BLaER1 (cell line): Measurements from ENCODE around the gene UBE3D.

ENCODE experiments used
- H3K27ac ChIP-seq: shearing (Covaris generic); formaldehyde crosslinking; 2 replicates; pipeline ENCODE4 v1.8.1; 2022
- H3K27me3 ChIP-seq: shearing (Covaris generic); formaldehyde crosslinking; 2 replicates; pipeline ENCODE4 v1.8.1; 2022
- H3K36me3 ChIP-seq: shearing (Covaris generic); formaldehyde crosslinking; 2 replicates; pipeline ENCODE4 v1.8.1; 2022
- H3K4me1 ChIP-seq: shearing (Covaris generic); formaldehyde crosslinking; 2 replicates; pipeline ENCODE4 v1.8.1; 2022
- H3K4me2 ChIP-seq: shearing (Covaris generic); formaldehyde crosslinking; 2 replicates; pipeline ENCODE4 v1.8.1; 2022
- H3K4me3 ChIP-seq: shearing (Covaris generic); formaldehyde crosslinking; 2 replicates; pipeline ENCODE4 v1.8.1; 2022
- H3K9ac ChIP-seq: shearing (Covaris generic); formaldehyde crosslinking; 2 replicates; pipeline ENCODE4 v1.8.1; 2022
- H3K9me3 ChIP-seq: shearing (Covaris generic); formaldehyde crosslinking; 2 replicates; pipeline ENCODE4 v1.8.1; 2022
- H4K20me1 ChIP-seq: shearing (Covaris generic); formaldehyde crosslinking; 2 replicates; pipeline ENCODE4 v1.8.1; 2022
- Cebpa-rat ChIP-seq: shearing (Covaris generic); IDR thresholded peaks from 2 replicates; pipeline ENCODE4 v1.8.1; 2022

UBE3D gene

DNA sequence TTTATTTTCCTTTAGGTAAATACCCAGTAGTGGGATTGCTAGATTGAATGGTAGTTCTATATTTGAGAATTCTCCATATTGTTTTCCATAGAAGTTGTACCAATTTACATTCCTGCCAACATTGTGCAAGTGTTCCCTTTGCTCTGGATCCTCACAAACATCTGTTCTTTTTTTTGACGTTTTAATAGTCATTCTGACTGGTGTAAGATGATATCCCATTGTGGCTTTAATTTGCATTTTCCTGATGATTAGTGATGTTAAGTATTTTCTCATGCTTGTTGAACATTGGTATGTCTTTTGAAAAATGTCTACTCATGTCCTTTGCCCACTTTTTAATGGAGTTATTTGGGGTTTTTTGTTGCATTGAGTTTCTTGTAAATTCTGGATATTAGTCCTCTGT is 85.6 kb downstream of the UBE3D start:
- Histone ChIP-seq H3K27ac (no peak overlapping the region), H3K4me2 (no peak overlapping the region), H3K27me3 (no peaks in the 10 kb centered on the region), H3K9me3 (no peaks in the 10 kb centered on the region), H3K4me1 (no peaks in the 10 kb centered on the region), H3K4me3 (no peak overlapping the region), H3K9ac (no peak overlapping the region), H4K20me1 (no peaks in the 10 kb centered on the region), H3K36me3 (no peaks in the 10 kb centered on the region)
- TF ChIP-seq Cebpa-rat, result no peak

DNA sequence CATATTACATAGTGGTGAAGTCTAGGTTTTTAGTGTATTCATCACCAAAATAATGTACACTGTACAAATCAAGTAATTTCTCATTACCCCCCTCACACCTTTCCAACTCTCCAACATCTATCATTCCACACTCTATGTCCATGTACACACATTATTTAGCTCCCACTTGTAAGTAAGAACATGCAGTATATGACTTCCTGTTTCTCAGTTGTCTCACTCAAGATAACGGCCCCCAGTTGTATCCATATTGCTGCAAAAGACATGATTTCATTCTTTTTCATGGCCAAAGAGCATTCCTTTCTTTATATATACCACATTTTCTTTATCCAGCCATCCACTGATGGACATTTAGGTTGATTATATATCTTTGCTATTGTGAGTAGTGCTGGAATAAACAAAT is 86.0 kb downstream of the UBE3D start:
- no peak for TF ChIP-seq Cebpa-rat
- Histone ChIP-seq H4K20me1 (no peaks in the 10 kb centered on the region), H3K36me3 (no peaks in the 10 kb centered on the region), H3K27me3 (no peaks in the 10 kb centered on the region), H3K4me2 (no peak overlapping the region), H3K4me3 (no peak overlapping the region), H3K27ac (no peak overlapping the region), H3K9me3 (no peaks in the 10 kb centered on the region), H3K9ac (no peak overlapping the region), H3K4me1 (no peaks in the 10 kb centered on the region)

DNA sequence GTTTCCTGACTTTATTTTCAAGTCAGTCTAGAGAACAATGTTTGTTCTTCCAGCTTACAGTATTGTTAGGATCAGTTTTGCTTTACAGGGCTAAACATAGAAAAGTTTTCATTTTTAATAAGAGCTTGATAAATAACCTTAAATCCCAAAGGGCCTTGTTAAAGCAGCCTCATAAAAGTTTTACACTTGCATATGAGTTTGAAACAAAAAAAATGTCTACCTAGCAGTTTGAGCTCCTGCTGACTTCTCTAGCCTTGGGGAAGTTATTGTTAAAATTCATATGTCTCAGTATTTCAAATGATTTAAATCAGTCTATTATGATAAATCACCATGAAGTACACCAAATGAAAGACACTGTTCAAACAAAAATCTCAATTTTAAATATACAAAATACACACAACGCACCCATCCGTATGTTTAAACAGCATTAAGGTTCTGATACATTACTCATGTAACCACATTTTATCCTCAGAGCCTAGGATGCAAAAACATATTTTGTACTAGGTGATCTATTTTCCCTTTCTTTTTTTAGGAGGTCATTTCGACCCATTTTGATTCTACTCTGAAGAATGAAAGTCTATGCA is 87.2 kb downstream of the UBE3D start:
- no peak for TF ChIP-seq Cebpa-rat
- H3K9ac ChIP-seq, result no peak overlapping the region
- no peak overlapping the region for H3K4me2 ChIP-seq
- no peaks in the 10 kb centered on the region for H4K20me1 ChIP-seq
- no peak overlapping the region for H3K27ac ChIP-seq
- H3K9me3 ChIP-seq, result no peaks in the 10 kb centered on the region
- H3K4me1 ChIP-seq, result no peaks in the 10 kb centered on the region
- no peak overlapping the region for H3K4me3 ChIP-seq
- H3K36me3 ChIP-seq, result no peaks in the 10 kb centered on the region
- no peaks in the 10 kb centered on the region for H3K27me3 ChIP-seq

DNA sequence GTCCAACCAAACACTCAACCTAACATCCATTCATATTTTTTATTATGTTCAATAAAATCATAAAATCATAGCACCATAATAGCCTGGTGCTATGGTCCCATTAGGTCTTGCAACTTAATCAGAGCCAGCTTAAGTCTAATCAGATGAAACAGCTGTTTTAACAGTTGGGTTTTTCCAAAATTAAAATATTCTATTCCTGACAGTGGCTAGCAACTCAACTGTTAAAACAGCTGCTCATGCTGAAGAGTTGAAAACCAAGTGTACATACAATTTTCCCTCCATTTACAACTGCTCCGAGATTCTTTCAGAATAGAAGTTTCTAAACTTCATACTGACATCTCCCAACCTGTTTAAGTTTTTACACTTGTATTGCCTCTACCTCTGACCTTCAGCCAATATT is 89.5 kb downstream of the UBE3D start:
- Histone ChIP-seq H3K4me3 (no peak overlapping the region), H4K20me1 (no peaks in the 10 kb centered on the region), H3K36me3 (no peaks in the 10 kb centered on the region), H3K4me1 (no peaks in the 10 kb centered on the region), H3K27ac (no peak overlapping the region), H3K27me3 (no peaks in the 10 kb centered on the region), H3K9ac (no peak overlapping the region), H3K9me3 (no peaks in the 10 kb centered on the region), H3K4me2 (no peak overlapping the region)
- TF ChIP-seq Cebpa-rat, result no peak

DNA sequence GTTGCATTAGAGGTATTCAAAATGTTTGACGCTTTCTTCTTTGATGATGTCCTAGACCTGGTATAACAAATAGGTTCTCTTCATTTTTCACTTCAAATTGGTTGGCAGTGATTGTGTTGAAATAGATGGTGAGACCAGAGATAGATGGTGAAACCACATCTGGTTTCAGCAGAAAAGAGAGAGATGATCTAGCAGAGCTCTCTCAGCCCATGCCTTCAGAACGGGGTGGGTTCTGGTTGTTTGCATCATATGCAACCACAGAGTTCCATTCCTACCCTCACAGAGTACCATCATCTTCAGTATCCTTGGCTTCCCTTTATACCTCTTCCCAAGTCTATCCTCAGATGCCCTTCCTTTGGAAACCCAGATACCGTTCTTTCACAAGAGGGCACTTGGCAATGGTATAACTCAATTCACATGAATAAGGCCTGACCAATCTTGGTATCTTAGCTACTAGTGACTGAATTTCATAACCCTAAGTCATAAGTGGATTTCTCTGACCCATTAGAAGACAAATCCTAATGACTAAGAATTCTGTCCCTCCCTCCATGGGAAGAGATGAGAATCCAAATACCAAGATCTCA is 93.7 kb downstream of the UBE3D start:
- H3K4me3 ChIP-seq, result no peak overlapping the region
- H3K27ac ChIP-seq, result no peak overlapping the region
- H4K20me1 ChIP-seq, result no peaks in the 10 kb centered on the region
- H3K9ac ChIP-seq, result no peak overlapping the region
- H3K27me3 ChIP-seq, result no peaks in the 10 kb centered on the region
- no peaks in the 10 kb centered on the region for H3K36me3 ChIP-seq
- TF ChIP-seq Cebpa-rat, result no peak
- H3K4me2 ChIP-seq, result no peak overlapping the region
- H3K4me1 ChIP-seq, result no peaks in the 10 kb centered on the region
- H3K9me3 ChIP-seq, result no peaks in the 10 kb centered on the region

DNA sequence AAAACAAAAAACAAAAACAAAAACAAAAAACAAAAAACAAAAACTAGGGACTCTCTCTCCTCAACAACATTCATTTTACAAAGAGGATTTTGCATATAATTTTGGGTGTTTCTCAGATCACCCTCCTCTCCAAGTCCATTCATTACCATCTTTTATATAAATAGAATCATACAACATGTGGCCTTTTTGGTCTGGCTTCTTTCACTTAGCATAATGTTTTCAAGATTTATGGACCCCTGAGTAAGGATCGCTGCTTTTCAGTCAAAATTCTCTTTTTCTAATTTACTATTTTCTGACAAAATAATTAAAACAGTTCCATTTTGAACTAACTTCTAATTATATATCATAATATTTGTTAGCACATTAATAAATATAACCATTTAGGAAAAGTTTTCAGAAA is 94.8 kb downstream of the UBE3D start:
- no peak overlapping the region for H3K4me2 ChIP-seq
- H3K27me3 ChIP-seq, result no peaks in the 10 kb centered on the region
- no peaks in the 10 kb centered on the region for H3K4me1 ChIP-seq
- no peaks in the 10 kb centered on the region for H3K9me3 ChIP-seq
- no peak overlapping the region for H3K9ac ChIP-seq
- no peaks in the 10 kb centered on the region for H4K20me1 ChIP-seq
- H3K27ac ChIP-seq, result no peak overlapping the region
- no peaks in the 10 kb centered on the region for H3K36me3 ChIP-seq
- TF ChIP-seq Cebpa-rat, result no peak
- no peak overlapping the region for H3K4me3 ChIP-seq

DNA sequence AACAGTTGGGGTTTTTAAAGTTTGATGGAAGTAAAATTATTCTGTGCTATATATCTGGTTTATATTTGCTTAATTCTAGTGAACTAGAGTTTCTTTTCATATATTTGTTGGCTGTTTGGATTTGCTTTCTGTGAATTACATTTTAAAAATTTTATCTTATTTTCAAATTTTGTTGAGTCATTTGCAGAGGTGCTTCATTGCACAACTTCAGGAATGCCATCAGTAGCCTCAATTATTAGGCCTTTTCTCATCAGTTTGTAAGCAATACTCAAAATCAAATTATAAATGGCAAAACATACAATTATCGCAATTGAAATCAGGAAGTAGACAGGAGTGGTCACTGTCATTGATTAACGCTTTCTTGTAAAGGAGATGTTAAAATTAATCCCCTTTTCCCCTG is 96.9 kb downstream of the UBE3D start:
- Histone ChIP-seq H3K9me3 (no peaks in the 10 kb centered on the region), H3K9ac (no peak overlapping the region), H3K36me3 (no peaks in the 10 kb centered on the region), H3K27ac (no peak overlapping the region), H3K4me2 (no peak overlapping the region), H4K20me1 (no peaks in the 10 kb centered on the region), H3K4me3 (no peak overlapping the region), H3K4me1 (no peaks in the 10 kb centered on the region), H3K27me3 (no peaks in the 10 kb centered on the region)
- TF ChIP-seq Cebpa-rat, result no peak

DNA sequence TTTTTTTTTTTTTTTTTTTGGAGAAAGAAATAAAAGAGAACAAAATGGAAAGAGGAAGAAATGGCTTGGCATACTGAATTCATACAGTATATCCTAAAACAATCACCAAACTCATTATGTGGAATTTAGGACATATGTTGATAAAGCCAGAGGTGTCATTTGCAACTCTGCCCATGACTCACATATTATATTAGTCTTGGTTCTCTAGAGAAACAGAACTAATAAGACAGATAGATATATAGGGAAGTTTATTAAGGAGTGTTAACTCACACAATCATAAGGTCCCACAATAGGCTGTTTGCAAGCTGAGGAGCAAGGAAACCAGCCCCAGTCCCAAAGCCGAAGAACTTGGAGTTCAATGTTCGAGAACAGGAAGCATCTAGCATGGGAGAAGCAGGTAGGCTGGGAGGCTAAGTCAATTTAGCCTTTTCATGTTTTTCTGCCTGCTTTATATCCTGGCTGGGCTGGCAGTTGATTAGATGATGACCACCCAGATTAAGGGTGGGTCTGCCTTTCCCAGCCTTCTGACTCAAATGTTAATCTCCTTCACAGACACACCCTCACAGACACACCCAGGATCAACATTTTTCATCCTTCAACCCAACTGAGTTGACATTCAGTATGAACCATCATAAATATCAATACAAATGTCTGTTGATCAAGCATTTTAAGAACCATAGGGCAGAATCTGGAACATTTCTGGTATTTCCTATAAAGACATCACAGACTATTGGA is 102.3 kb downstream of the UBE3D start:
- no peaks in the 10 kb centered on the region for H4K20me1 ChIP-seq
- no peaks in the 10 kb centered on the region for H3K36me3 ChIP-seq
- TF ChIP-seq Cebpa-rat, result no peak
- H3K4me3 ChIP-seq, result no peak overlapping the region
- no peaks in the 10 kb centered on the region for H3K9me3 ChIP-seq
- H3K4me1 ChIP-seq, result no peaks in the 10 kb centered on the region
- H3K4me2 ChIP-seq, result no peak overlapping the region
- H3K27me3 ChIP-seq, result no peaks in the 10 kb centered on the region
- no peak overlapping the region for H3K9ac ChIP-seq
- H3K27ac ChIP-seq, result no peak overlapping the region

DNA sequence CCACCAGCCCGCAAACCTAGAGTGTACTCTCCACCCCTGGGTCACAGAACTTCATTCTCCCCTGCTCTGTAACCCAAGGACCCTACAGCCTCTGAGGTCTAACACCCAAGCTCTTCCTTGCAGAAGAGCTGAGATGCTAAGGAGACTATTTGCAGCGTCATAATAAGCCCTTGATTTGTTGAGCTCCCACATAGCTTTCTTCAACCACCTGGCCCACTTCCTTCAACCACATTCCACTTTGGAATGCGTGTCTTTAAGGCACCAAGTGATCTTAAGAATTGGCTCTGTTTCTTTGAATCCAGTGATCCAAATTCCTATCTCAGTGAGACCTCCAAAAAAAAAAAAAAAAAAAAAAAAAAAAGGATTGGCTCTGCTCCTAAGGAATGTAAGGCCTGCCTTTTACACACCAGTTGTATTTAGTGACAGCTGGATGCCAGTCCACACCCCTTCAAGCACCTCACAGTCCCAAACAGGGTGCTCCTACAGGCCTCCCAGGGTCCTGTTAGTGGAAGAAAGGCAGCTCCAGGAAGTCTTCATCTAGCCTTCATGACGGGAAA is 106.2 kb downstream of the UBE3D start:
- Histone ChIP-seq H3K4me1 (peaks cover 8% of the 10 kb centered on the region; the same call in 1 of the 2 replicates), H3K4me2 (no peak overlapping the region), H3K36me3 (no peaks in the 10 kb centered on the region), H3K9me3 (no peaks in the 10 kb centered on the region), H3K9ac (no peak overlapping the region), H3K27ac (no peak overlapping the region), H3K4me3 (no peak overlapping the region), H3K27me3 (no peaks in the 10 kb centered on the region), H4K20me1 (no peaks in the 10 kb centered on the region)
- TF ChIP-seq Cebpa-rat, result no peak

DNA sequence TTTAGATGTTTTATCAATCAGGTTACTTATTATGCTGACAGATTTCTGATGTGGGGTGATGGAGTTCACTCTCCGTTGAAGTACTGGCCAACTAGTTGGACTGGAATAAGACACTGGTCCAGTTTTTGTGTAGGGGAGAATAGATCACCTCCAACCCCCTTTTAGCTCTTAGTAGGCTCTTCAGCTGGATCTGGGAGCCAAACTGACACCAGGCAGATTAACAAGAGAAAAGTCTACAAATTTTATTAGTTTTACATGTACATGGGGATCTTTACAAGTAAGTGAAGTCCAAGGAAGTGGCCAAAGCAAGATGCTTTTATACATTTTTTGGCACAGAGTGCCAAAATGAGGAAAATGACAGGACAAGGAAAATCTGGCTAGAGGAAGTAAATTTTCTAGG is 107.1 kb downstream of the UBE3D start:
- no peaks in the 10 kb centered on the region for H4K20me1 ChIP-seq
- H3K27ac ChIP-seq, result no peak overlapping the region
- H3K4me1 ChIP-seq, result peaks cover 8% of the 10 kb centered on the region; the same call in 1 of the 2 replicates
- no peaks in the 10 kb centered on the region for H3K36me3 ChIP-seq
- no peak overlapping the region for H3K4me3 ChIP-seq
- no peaks in the 10 kb centered on the region for H3K9me3 ChIP-seq
- H3K9ac ChIP-seq, result no peak overlapping the region
- H3K27me3 ChIP-seq, result no peaks in the 10 kb centered on the region
- TF ChIP-seq Cebpa-rat, result no peak
- no peak overlapping the region for H3K4me2 ChIP-seq
